Endothelial cell of umbilical vein (primary cell): ENCODE data around the gene KIAA0232. TPM values are rescaled to one million over a fixed set of nuclear protein-coding genes. Genes with fewer than 3 reads are reported as not detected.

Source experiments
- BruUV-seq: library from RNA; stranded (reverse); fragments of 400-500 nt; replicated peaks from 2 replicates; lab custom pipeline; 2021; lab: Mats Ljungman, UMichigan
- CTCF ChIA-PET: fragments of 300-600, 350-600 bp; sonication (Branson Sonifier 250); formaldehyde crosslinking; loops from one replicate; lab custom pipeline; 2021; ENCODE audit warnings: antibody characterized with exemption, inconsistent platforms; lab: Charles Lee
- POLR2A ChIA-PET: fragments of 300-600, 350-600 bp; sonication (Branson Sonifier 250); formaldehyde crosslinking; loops from one replicate; lab custom pipeline; 2021; ENCODE audit warnings: antibody characterized with exemption, inconsistent platforms; lab: Charles Lee
- DNase-seq: peaks from one replicate; pipeline ENCODE4 v3.0.0-alpha.2; 2011; ENCODE audit warnings: low read depth, low spot score
- FAIRE-seq: peaks from 2 replicates; lab custom pipeline; 2011; peaks lifted over from hg19 to GRCh38; lab: Jason Lieb, UNC
- H2AFZ ChIP-seq: 2 replicates; pipeline ENCODE4 v1.6.0; 2012; ENCODE audit warnings: low read depth, low read length, control low read depth, inconsistent platforms
- H3K27ac ChIP-seq: 2 replicates; pipeline ENCODE4 v1.5.1; 2011; ENCODE audit warnings: low read depth, mild to moderate bottlenecking, control low read depth, low read length, moderate library complexity; ENCODE audit not compliant: insufficient read depth
- H3K27me3 ChIP-seq, 2 experiments: 2 replicates each; pipeline versions ENCODE4 v1.6.0 to v1.6.1; 2011; ENCODE audit warnings: low read length in 2 of 2, mixed read lengths in 1 of 2; ENCODE audit not compliant: control insufficient read depth in 2 of 2, insufficient read depth in 2 of 2
- H3K36me3 ChIP-seq, 2 experiments: 2 replicates in 1 of 2; 3 replicates in 1 of 2; pipeline ENCODE4 v1.5.1; 2011; ENCODE audit warnings: low read length in 2 of 2, mild to moderate bottlenecking in 1 of 2, moderate library complexity in 1 of 2; ENCODE audit not compliant: control insufficient read depth in 2 of 2, insufficient read depth in 2 of 2; ENCODE audit errors: extremely low read depth in 1 of 2
- H3K4me1 ChIP-seq: 3 replicates; pipeline ENCODE4 v1.5.1; 2011; ENCODE audit warnings: mild to moderate bottlenecking, low read length; ENCODE audit not compliant: control insufficient read depth, insufficient read depth; ENCODE audit errors: extremely low read depth
- H3K4me2 ChIP-seq: 2 replicates; pipeline ENCODE4 v1.6.1; 2011; ENCODE audit warnings: low read length, control low read depth, mixed read lengths; ENCODE audit not compliant: insufficient read depth
- H3K4me3 ChIP-seq, 3 experiments: fragments of 200-600 bp in 1 of 3; sonication (generic), shearing (Covaris generic) in 1 of 3; replicated peaks in 1 of 3; 2 replicates each; pipeline ENCODE4 v1.5.1; 2011 to 2016; ENCODE audit warnings: control low read depth in 3 of 3, low read length in 3 of 3, mild to moderate bottlenecking in 2 of 3, inconsistent platforms in 1 of 3, low read depth in 1 of 3, moderate library complexity in 1 of 3; ENCODE audit not compliant: insufficient read depth in 1 of 3
- H3K79me2 ChIP-seq: 2 replicates; pipeline ENCODE4 v1.6.0; 2012; ENCODE audit warnings: low read length, inconsistent platforms; ENCODE audit not compliant: control insufficient read depth, insufficient read depth
- H3K9ac ChIP-seq: replicated peaks from 2 replicates; pipeline ENCODE3; 2011; ENCODE audit warnings: low read length, control low read depth; ENCODE audit not compliant: insufficient read depth; ENCODE audit errors: extremely low read depth
- H3K9me1 ChIP-seq: replicated peaks from 3 replicates; pipeline ENCODE4 v1.6.0; 2011; ENCODE audit warnings: mild to moderate bottlenecking, low read length; ENCODE audit not compliant: control insufficient read depth, insufficient read depth; ENCODE audit errors: extremely low read depth
- H3K9me3 ChIP-seq: replicated peaks from 2 replicates; pipeline ENCODE4 v1.5.1; 2012; ENCODE audit warnings: low read length, inconsistent platforms; ENCODE audit not compliant: control insufficient read depth, insufficient read depth
- H4K20me1 ChIP-seq: replicated peaks from 2 replicates; pipeline ENCODE3; 2011; ENCODE audit warnings: mild to moderate bottlenecking, low read length; ENCODE audit not compliant: control insufficient read depth, insufficient read depth; ENCODE audit errors: extremely low read depth
- EZH2 ChIP-seq: IDR thresholded peaks from 2 replicates; pipeline ENCODE4 v1.6.1; 2012; ENCODE audit warnings: borderline replicate concordance, low read depth, mild to moderate bottlenecking, moderate library complexity, low read length, inconsistent platforms; ENCODE audit not compliant: severe bottlenecking
- FOS ChIP-seq: IDR thresholded peaks from 2 replicates; pipeline ENCODE4 v1.6.1; 2011; ENCODE audit warnings: mild to moderate bottlenecking, low read length, moderate library complexity, borderline replicate concordance; ENCODE audit not compliant: insufficient read depth
- GATA2 ChIP-seq: IDR thresholded peaks from 2 replicates; pipeline ENCODE4 v1.7.0; 2011; ENCODE audit warnings: low read depth, mild to moderate bottlenecking, moderate library complexity, mixed read lengths, low read length; ENCODE audit not compliant: insufficient read length, insufficient read depth
- JUN ChIP-seq: IDR thresholded peaks from 2 replicates; pipeline ENCODE4 v1.6.1; 2011; ENCODE audit warnings: borderline replicate concordance, low read depth; ENCODE audit not compliant: insufficient read length, insufficient read depth
- MYC ChIP-seq: IDR thresholded peaks from one replicate; pipeline ENCODE4 v1.6.1; 2011; ENCODE audit warnings: mild to moderate bottlenecking, low read depth, low read length
- POLR2A ChIP-seq: IDR thresholded peaks from 2 replicates; pipeline ENCODE4 v1.6.1; 2012; ENCODE audit warnings: low read depth, mild to moderate bottlenecking, control low read depth, low read length
- POLR2AphosphoS5 ChIP-seq: IDR thresholded peaks from 2 replicates; pipeline ENCODE4 v1.6.1; 2012; ENCODE audit warnings: low read depth, mild to moderate bottlenecking, control low read depth, low read length, moderate library complexity; ENCODE audit not compliant: insufficient read depth
- dilution Hi-C: fragments of 300-500 bp; cut with MboI; formaldehyde crosslinking; loops from one replicate; pipeline ENCODE4 v1.15.0; 2019; ENCODE audit warnings: low sequenced_read_pairs; ENCODE audit not compliant: extremely low pct_ligation_motif_present
- intact Hi-C: fragments of 100-400 bp; cut with micrococcal nuclease; formaldehyde crosslinking; loops from one replicate; pipeline ENCODE4 v1.10.0; 2022
- polyA plus RNA-seq, 4 experiments: library from polyadenylated mRNA; depleted of rRNA in 3 of 4; stranded (reverse) in 3 of 4; unstranded in 1 of 4; fragments of >200 nt; gene quantifications; 2 replicates each; pipeline versions ENCODE4 v1.2.1 to v1.2.3, GENCODE V29; 2011 to 2012; ENCODE audit warnings: missing spikeins in 1 of 4
- total RNA-seq: library from RNA; stranded (reverse); gene quantifications from 2 replicates; pipeline ENCODE4 v1.2.3, GENCODE V29; 2021
- TF ChIP-seq, protein P1 (sequence below), 2 donors: IDR thresholded peaks; 1 replicate in 1 of 2; 2 replicates in 1 of 2; pipeline ENCODE4 v1.5.1; 2011; ENCODE audit warnings: low read length in 2 of 2, mild to moderate bottlenecking in 2 of 2, moderate library complexity in 2 of 2, control low read depth in 1 of 2, inconsistent platforms in 1 of 2, low read depth in 1 of 2; ENCODE audit not compliant: insufficient read depth in 1 of 2; ENCODE audit errors: extremely low read depth in 1 of 2
- TF ChIP-seq, protein P2 (sequence below): IDR thresholded peaks from 2 replicates; pipeline ENCODE4 v1.6.1; 2011; ENCODE audit not compliant: insufficient read depth, insufficient read length

Gene KIAA0232
- total and polyA plus RNA-seq, 2 donors (not counting 3 experiments of a cell fraction or from before 2014, with no cell fraction given), result 5.3 to 18.4 TPM

DNA sequence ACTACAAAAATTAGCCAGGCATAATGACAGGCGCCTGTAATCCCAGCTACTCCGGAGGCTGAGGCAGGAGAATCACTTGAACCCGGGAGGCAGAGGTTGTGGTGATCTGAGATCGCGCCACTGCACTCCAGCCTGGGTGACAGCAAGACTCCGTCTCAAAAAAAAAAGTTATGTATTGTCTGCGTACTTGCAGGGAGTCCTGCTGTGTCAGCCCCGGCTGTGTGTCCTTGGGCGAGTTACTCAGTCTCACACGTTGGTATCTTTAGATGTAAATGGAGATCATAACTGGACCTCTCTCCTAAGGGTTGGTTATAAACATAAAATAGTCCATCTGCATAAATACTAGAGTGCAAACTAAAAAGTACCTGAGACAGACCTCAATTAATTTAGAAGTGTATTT is 104.4 kb downstream of the KIAA0232 start:
- no TSS peak for BruUV-seq
- H3K9me3 ChIP-seq, result no peaks in the 10 kb centered on the region
- no peaks in the 10 kb centered on the region for H3K4me1 ChIP-seq
- H3K9me1 ChIP-seq, result no peaks in the 10 kb centered on the region
- dilution Hi-C loops, result no loop called here
- CTCF ChIA-PET, result interaction anchor here (0.8 to 6.5 kb wide), 7 partner anchors 13 to 169 kb away, joined by 3 to 59 read pairs (median 4); no protein-coding TSS in a partner anchor
- no peaks in the 10 kb centered on the region for H4K20me1 ChIP-seq
- H3K27ac ChIP-seq, result no peak overlapping the region
- peaks cover 2% of the 10 kb centered on the region in 2 experiments for H3K36me3 ChIP-seq
- FAIRE-seq, result no peak
- POLR2A ChIA-PET, result no interaction called here
- no peak for DNase-seq
- no peak overlapping the region for H3K4me2 ChIP-seq
- H2AFZ ChIP-seq, result no peak overlapping the region
- no peaks in the 10 kb centered on the region for H3K27me3 ChIP-seq
- H3K4me3 ChIP-seq, result no peak overlapping the region
- no peaks in the 10 kb centered on the region for H3K79me2 ChIP-seq
- TF ChIP-seq POLR2A, result no peak
- TF ChIP-seq, protein P1, sequence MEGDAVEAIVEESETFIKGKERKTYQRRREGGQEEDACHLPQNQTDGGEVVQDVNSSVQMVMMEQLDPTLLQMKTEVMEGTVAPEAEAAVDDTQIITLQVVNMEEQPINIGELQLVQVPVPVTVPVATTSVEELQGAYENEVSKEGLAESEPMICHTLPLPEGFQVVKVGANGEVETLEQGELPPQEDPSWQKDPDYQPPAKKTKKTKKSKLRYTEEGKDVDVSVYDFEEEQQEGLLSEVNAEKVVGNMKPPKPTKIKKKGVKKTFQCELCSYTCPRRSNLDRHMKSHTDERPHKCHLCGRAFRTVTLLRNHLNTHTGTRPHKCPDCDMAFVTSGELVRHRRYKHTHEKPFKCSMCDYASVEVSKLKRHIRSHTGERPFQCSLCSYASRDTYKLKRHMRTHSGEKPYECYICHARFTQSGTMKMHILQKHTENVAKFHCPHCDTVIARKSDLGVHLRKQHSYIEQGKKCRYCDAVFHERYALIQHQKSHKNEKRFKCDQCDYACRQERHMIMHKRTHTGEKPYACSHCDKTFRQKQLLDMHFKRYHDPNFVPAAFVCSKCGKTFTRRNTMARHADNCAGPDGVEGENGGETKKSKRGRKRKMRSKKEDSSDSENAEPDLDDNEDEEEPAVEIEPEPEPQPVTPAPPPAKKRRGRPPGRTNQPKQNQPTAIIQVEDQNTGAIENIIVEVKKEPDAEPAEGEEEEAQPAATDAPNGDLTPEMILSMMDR (IDR thresholded peaks at IDR 0.05; ENCODE audit: extremely low read depth in 1 of 2, insufficient read depth in 1 of 2, low read depth in 1 of 2, low read length in 2 of 2), result no peak
- H3K9ac ChIP-seq, result no peak overlapping the region
- intact Hi-C loops, result no loop called here

DNA sequence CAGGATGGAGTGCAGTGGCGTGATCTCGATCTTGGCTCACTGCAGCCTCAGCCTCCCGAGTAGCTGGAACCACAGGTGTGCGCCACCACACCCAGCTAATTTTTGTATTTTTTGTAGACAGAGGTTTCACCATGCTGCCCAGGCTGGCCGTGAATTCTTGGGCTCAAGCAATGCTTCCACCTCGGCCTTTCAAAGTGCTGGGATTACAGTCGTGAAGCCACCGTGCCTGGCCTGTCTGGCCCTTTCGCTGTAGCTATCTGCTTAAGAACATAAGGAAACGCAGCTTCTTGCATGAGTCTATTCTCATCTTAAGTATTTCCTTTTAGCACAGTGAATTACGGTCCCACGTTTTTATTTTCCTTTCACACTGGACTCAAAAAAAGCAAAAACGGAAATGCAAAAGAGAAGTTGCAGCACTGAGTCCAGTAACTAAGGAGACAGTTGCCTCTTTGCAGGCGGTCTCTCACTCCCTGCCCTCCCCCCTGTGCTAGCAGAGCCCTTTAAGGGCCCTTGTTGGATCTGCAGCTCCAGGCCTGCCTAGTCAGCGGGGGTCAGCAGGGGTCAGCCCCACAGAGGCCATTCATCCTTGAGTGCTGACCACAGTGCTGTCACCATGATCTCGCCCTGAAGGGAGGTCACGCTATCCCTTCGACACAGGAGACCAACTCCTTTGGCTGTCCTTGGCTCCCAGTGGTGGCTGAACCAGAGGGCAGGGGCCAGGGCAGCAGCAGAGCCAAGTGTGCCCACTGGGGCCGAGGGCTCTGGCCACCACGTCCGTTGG is 105.3 kb downstream of the KIAA0232 start:
- H2AFZ ChIP-seq, result no peak overlapping the region
- no peak overlapping the region for H3K27ac ChIP-seq
- dilution Hi-C loops, result no loop called here
- DNase-seq (no peak), FAIRE-seq (no peak)
- no peaks in the 10 kb centered on the region for H3K9me3 ChIP-seq
- no peaks in the 10 kb centered on the region for H3K27me3 ChIP-seq
- intact Hi-C loops, result no loop called here
- ChIA-PET POLR2A (no interaction called here), CTCF (interaction anchor here (1.1 to 6.5 kb wide), 4 partner anchors 14 to 169 kb away, joined by 3 to 59 read pairs (median 30); no protein-coding TSS in a partner anchor)
- TF ChIP-seq MYC, result no peak
- no peak for TF ChIP-seq POLR2A
- TF ChIP-seq, protein P2, sequence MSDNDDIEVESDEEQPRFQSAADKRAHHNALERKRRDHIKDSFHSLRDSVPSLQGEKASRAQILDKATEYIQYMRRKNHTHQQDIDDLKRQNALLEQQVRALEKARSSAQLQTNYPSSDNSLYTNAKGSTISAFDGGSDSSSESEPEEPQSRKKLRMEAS, result no peak
- no peak for TF ChIP-seq POLR2AphosphoS5
- no peak for TF ChIP-seq GATA2
- no peak for TF ChIP-seq JUN
- TF ChIP-seq FOS, result no peak
- TF ChIP-seq EZH2, result no peak
- TF ChIP-seq, protein P1 (IDR thresholded peaks at IDR 0.05; ENCODE audit: extremely low read depth in 1 of 2, insufficient read depth in 1 of 2, low read depth in 1 of 2, low read length in 2 of 2), result no peak
- no peaks in the 10 kb centered on the region for H4K20me1 ChIP-seq
- H3K4me1 ChIP-seq, result no peaks in the 10 kb centered on the region
- H3K4me2 ChIP-seq, result no peak overlapping the region
- no peak overlapping the region for H3K9ac ChIP-seq
- H3K4me3 ChIP-seq, result no peak overlapping the region
- H3K36me3 ChIP-seq, result peaks cover under 1 to 2% of the 10 kb centered on the region in 2 experiments
- H3K79me2 ChIP-seq, result no peaks in the 10 kb centered on the region
- BruUV-seq, result no TSS peak
- H3K9me1 ChIP-seq, result no peaks in the 10 kb centered on the region
